ENCODE data around the gene FHOD3.

The FHOD3 gene

GRCh38 chr18:36424741-36425142 is 127.2 kb downstream of the FHOD3 start:
- H3K27me3 ChIP-seq (ENCODE audit: control insufficient read depth, insufficient read depth, low read length), result no peaks in the 10 kb centered on the region
- no peak overlapping the region for H3K9ac ChIP-seq (ENCODE audit: low read length)
- no peak overlapping the region for H3K27ac ChIP-seq (ENCODE audit: low read length)
- H3K36me3 ChIP-seq (ENCODE audit: control insufficient read depth, low read depth, low read length), result no peaks in the 10 kb centered on the region
- peaks cover 5% of the 10 kb centered on the region for H3K4me1 ChIP-seq (ENCODE audit: control insufficient read depth, low read depth, low read length)
- no peaks in the 10 kb centered on the region for H3K9me3 ChIP-seq (ENCODE audit: control insufficient read depth, low read depth, low read length)
- H3K4me3 ChIP-seq (ENCODE audit: low read length), result no peak overlapping the region

GRCh38 chr18:36427369-36427768 is 129.9 kb downstream of the FHOD3 start:
- Histone ChIP-seq H3K27me3 (ENCODE audit: control insufficient read depth, insufficient read depth, low read length) (no peaks in the 10 kb centered on the region), H3K4me3 (ENCODE audit: low read length) (no peak overlapping the region), H3K9ac (ENCODE audit: low read length) (no peak overlapping the region), H3K36me3 (ENCODE audit: control insufficient read depth, low read depth, low read length) (no peaks in the 10 kb centered on the region), H3K9me3 (ENCODE audit: control insufficient read depth, low read depth, low read length) (no peaks in the 10 kb centered on the region), H3K27ac (ENCODE audit: low read length) (no peak overlapping the region), H3K4me1 (ENCODE audit: control insufficient read depth, low read depth, low read length) (peaks cover 5% of the 10 kb centered on the region)

GRCh38 chr18:36427831-36428230 is 130.3 kb downstream of the FHOD3 start:
- Histone ChIP-seq H3K4me3 (ENCODE audit: low read length) (no peak overlapping the region), H3K27ac (ENCODE audit: low read length) (no peak overlapping the region), H3K36me3 (ENCODE audit: control insufficient read depth, low read depth, low read length) (no peaks in the 10 kb centered on the region), H3K9ac (ENCODE audit: low read length) (no peak overlapping the region), H3K9me3 (ENCODE audit: control insufficient read depth, low read depth, low read length) (no peaks in the 10 kb centered on the region), H3K27me3 (ENCODE audit: control insufficient read depth, insufficient read depth, low read length) (no peaks in the 10 kb centered on the region), H3K4me1 (ENCODE audit: control insufficient read depth, low read depth, low read length) (peaks cover under 1% of the 10 kb centered on the region)

- H3K36me3 ChIP-seq (ENCODE audit: control insufficient read depth, low read depth, low read length), result no peaks in the 10 kb centered on the region
- H3K9ac ChIP-seq (ENCODE audit: low read length), result no peak overlapping the region
- H3K27me3 ChIP-seq (ENCODE audit: control insufficient read depth, insufficient read depth, low read length), result no peaks in the 10 kb centered on the region
- H3K4me1 ChIP-seq (ENCODE audit: control insufficient read depth, low read depth, low read length), result no peaks in the 10 kb centered on the region
- no peaks in the 10 kb centered on the region for H3K9me3 ChIP-seq (ENCODE audit: control insufficient read depth, low read depth, low read length)
- no peak overlapping the region for H3K4me3 ChIP-seq (ENCODE audit: low read length)
- no peak overlapping the region for H3K27ac ChIP-seq (ENCODE audit: low read length)
Observed at GRCh38 chr18:36428431-36429029, 131.0 kb downstream of the FHOD3 start.

- no peak overlapping the region for H3K9ac ChIP-seq (ENCODE audit: low read length)
- H3K36me3 ChIP-seq (ENCODE audit: control insufficient read depth, low read depth, low read length), result no peaks in the 10 kb centered on the region
Observed at GRCh38 chr18:36432880-36433555, 135.5 kb downstream of the FHOD3 start.

GRCh38 chr18:36436387-36436786 is 138.9 kb downstream of the FHOD3 start:
- Histone ChIP-seq H3K27me3 (ENCODE audit: control insufficient read depth, insufficient read depth, low read length) (no peaks in the 10 kb centered on the region), H3K36me3 (ENCODE audit: control insufficient read depth, low read depth, low read length) (no peaks in the 10 kb centered on the region), H3K27ac (ENCODE audit: low read length) (no peak overlapping the region), H3K9ac (ENCODE audit: low read length) (no peak overlapping the region), H3K4me3 (ENCODE audit: low read length) (no peak overlapping the region), H3K4me1 (ENCODE audit: control insufficient read depth, low read depth, low read length) (no peaks in the 10 kb centered on the region), H3K9me3 (ENCODE audit: control insufficient read depth, low read depth, low read length) (no peaks in the 10 kb centered on the region)

More at GRCh38 chr18:36432880-36433555, 135.5 kb downstream of the FHOD3 start:
- Histone ChIP-seq H3K27me3 (ENCODE audit: control insufficient read depth, insufficient read depth, low read length) (no peaks in the 10 kb centered on the region), H3K9me3 (ENCODE audit: control insufficient read depth, low read depth, low read length) (no peaks in the 10 kb centered on the region), H3K27ac (ENCODE audit: low read length) (no peak overlapping the region), H3K4me3 (ENCODE audit: low read length) (no peak overlapping the region), H3K4me1 (ENCODE audit: control insufficient read depth, low read depth, low read length) (no peaks in the 10 kb centered on the region)

- H3K27me3 ChIP-seq (ENCODE audit: control insufficient read depth, insufficient read depth, low read length), result no peaks in the 10 kb centered on the region
- H3K4me1 ChIP-seq (ENCODE audit: control insufficient read depth, low read depth, low read length), result no peaks in the 10 kb centered on the region
Observed at GRCh38 chr18:36440614-36441013, 143.1 kb downstream of the FHOD3 start.

GRCh38 chr18:36441426-36442240 is 144.1 kb downstream of the FHOD3 start:
- Histone ChIP-seq H3K4me3 (ENCODE audit: low read length) (no peak overlapping the region), H3K36me3 (ENCODE audit: control insufficient read depth, low read depth, low read length) (no peaks in the 10 kb centered on the region), H3K4me1 (ENCODE audit: control insufficient read depth, low read depth, low read length) (no peaks in the 10 kb centered on the region), H3K27me3 (ENCODE audit: control insufficient read depth, insufficient read depth, low read length) (no peaks in the 10 kb centered on the region), H3K9me3 (ENCODE audit: control insufficient read depth, low read depth, low read length) (no peaks in the 10 kb centered on the region), H3K9ac (ENCODE audit: low read length) (no peak overlapping the region), H3K27ac (ENCODE audit: low read length) (no peak overlapping the region)

More at GRCh38 chr18:36440614-36441013, 143.1 kb downstream of the FHOD3 start:
- Histone ChIP-seq H3K36me3 (ENCODE audit: control insufficient read depth, low read depth, low read length) (no peaks in the 10 kb centered on the region), H3K9me3 (ENCODE audit: control insufficient read depth, low read depth, low read length) (no peaks in the 10 kb centered on the region), H3K4me3 (ENCODE audit: low read length) (no peak overlapping the region), H3K27ac (ENCODE audit: low read length) (no peak overlapping the region), H3K9ac (ENCODE audit: low read length) (no peak overlapping the region)

- Histone ChIP-seq H3K4me3 (ENCODE audit: low read length) (no peak overlapping the region), H3K27ac (ENCODE audit: low read length) (no peak overlapping the region), H3K9me3 (ENCODE audit: control insufficient read depth, low read depth, low read length) (no peaks in the 10 kb centered on the region), H3K36me3 (ENCODE audit: control insufficient read depth, low read depth, low read length) (no peaks in the 10 kb centered on the region), H3K27me3 (ENCODE audit: control insufficient read depth, insufficient read depth, low read length) (no peaks in the 10 kb centered on the region), H3K9ac (ENCODE audit: low read length) (no peak overlapping the region), H3K4me1 (ENCODE audit: control insufficient read depth, low read depth, low read length) (peaks cover 7% of the 10 kb centered on the region)
Observed at GRCh38 chr18:36442717-36443116, 145.2 kb downstream of the FHOD3 start.

- no peak overlapping the region for H3K27ac ChIP-seq (ENCODE audit: low read length)
Observed at GRCh38 chr18:36446059-36446458, 148.5 kb downstream of the FHOD3 start.

GRCh38 chr18:36448384-36449290 is 151.1 kb downstream of the FHOD3 start:
- no peaks in the 10 kb centered on the region for H3K27me3 ChIP-seq (ENCODE audit: control insufficient read depth, insufficient read depth, low read length)
- peaks cover 41% of the 10 kb centered on the region for H3K4me1 ChIP-seq (ENCODE audit: control insufficient read depth, low read depth, low read length)
- peak overlapping the region; percentile 31 for H3K4me3 ChIP-seq (ENCODE audit: low read length)
- no peaks in the 10 kb centered on the region for H3K36me3 ChIP-seq (ENCODE audit: control insufficient read depth, low read depth, low read length)
- no peaks in the 10 kb centered on the region for H3K9me3 ChIP-seq (ENCODE audit: control insufficient read depth, low read depth, low read length)
- no peak overlapping the region for H3K9ac ChIP-seq (ENCODE audit: low read length)
- H3K27ac ChIP-seq (ENCODE audit: low read length), result peak overlapping the region; percentile 34

More at GRCh38 chr18:36446059-36446458, 148.5 kb downstream of the FHOD3 start:
- H3K9me3 ChIP-seq (ENCODE audit: control insufficient read depth, low read depth, low read length), result no peaks in the 10 kb centered on the region
- H3K36me3 ChIP-seq (ENCODE audit: control insufficient read depth, low read depth, low read length), result no peaks in the 10 kb centered on the region
- H3K27me3 ChIP-seq (ENCODE audit: control insufficient read depth, insufficient read depth, low read length), result no peaks in the 10 kb centered on the region
- H3K4me1 ChIP-seq (ENCODE audit: control insufficient read depth, low read depth, low read length), result peaks cover 34% of the 10 kb centered on the region
- no peak overlapping the region for H3K9ac ChIP-seq (ENCODE audit: low read length)
- H3K4me3 ChIP-seq (ENCODE audit: low read length), result no peak overlapping the region

Data from iPS-18a (cell line).